ENCODE measurements around the gene PIAS1.

GRCh38 chr15:68210821-68211655 is 156.9 kb downstream of the PIAS1 start:
- TF ChIP-seq CTCF (IDR thresholded peaks at IDR 0.05) (peak; percentile 69 to 85 (median 78)), POLR2A (IDR thresholded peaks at IDR 0.05) (no peak)
